SK-N-SH (cell line): Measurements from ENCODE around the gene FNDC11.

Experiments used
- CTCF ChIP-seq: fragments of 200-600 bp; sonication (generic); IDR thresholded peaks from 2 replicates; pipeline ENCODE4 v1.6.1; 2017; ENCODE audit warnings: antibody characterized with exemption, mild to moderate bottlenecking, moderate library complexity
- RFX5 ChIP-seq: IDR thresholded peaks from 2 replicates; pipeline ENCODE4 v1.6.1; 2012; ENCODE audit warnings: mild to moderate bottlenecking, improper control_type of control experiment, low read length
- SIN3A ChIP-seq: IDR thresholded peaks from 2 replicates; pipeline ENCODE4 v1.6.1; 2012; ENCODE audit warnings: low read depth, mild to moderate bottlenecking, low read length, moderate library complexity, borderline replicate concordance

- TF ChIP-seq RFX5 = no peak
- no peak for TF ChIP-seq SIN3A
- no peak for TF ChIP-seq CTCF
Observed at GRCh38 chr20:63518351-63518861, 35.6 kb upstream of the FNDC11 start.
